ENCODE measurements around the gene LARP4.

DNA sequence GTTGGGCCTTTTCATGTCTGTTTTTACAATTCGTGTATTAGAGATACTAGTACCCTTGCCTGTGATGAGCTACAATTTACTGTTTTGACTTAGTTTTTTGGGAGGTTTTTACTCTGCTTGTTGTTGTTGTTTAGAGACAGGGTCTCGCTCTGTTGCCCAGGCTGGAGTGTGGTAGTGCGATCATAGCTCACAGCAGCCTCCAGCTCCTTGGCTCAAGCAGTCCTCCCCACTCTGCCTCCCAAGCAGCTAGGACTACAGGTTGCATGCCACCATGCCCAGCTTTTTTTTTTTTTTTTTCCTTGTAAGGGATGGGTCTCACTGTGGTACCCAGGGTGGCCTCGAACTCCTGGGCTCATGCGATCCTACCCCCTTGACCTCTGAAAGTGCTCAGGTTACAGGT lies 52.1 kb downstream of the LARP4 start:
- TF ChIP-seq POLR2AphosphoS5 (IDR thresholded peaks at IDR 0.05; ENCODE audit: low read depth, low read length), result no peak
- TF ChIP-seq SIN3A (IDR thresholded peaks at IDR 0.05; ENCODE audit: borderline replicate concordance, insufficient read depth, low read length), result no peak
- no peak for TF ChIP-seq TAF1 (IDR thresholded peaks at IDR 0.05; ENCODE audit: borderline replicate concordance, insufficient read depth, low read length)
- TF ChIP-seq, protein P1, sequence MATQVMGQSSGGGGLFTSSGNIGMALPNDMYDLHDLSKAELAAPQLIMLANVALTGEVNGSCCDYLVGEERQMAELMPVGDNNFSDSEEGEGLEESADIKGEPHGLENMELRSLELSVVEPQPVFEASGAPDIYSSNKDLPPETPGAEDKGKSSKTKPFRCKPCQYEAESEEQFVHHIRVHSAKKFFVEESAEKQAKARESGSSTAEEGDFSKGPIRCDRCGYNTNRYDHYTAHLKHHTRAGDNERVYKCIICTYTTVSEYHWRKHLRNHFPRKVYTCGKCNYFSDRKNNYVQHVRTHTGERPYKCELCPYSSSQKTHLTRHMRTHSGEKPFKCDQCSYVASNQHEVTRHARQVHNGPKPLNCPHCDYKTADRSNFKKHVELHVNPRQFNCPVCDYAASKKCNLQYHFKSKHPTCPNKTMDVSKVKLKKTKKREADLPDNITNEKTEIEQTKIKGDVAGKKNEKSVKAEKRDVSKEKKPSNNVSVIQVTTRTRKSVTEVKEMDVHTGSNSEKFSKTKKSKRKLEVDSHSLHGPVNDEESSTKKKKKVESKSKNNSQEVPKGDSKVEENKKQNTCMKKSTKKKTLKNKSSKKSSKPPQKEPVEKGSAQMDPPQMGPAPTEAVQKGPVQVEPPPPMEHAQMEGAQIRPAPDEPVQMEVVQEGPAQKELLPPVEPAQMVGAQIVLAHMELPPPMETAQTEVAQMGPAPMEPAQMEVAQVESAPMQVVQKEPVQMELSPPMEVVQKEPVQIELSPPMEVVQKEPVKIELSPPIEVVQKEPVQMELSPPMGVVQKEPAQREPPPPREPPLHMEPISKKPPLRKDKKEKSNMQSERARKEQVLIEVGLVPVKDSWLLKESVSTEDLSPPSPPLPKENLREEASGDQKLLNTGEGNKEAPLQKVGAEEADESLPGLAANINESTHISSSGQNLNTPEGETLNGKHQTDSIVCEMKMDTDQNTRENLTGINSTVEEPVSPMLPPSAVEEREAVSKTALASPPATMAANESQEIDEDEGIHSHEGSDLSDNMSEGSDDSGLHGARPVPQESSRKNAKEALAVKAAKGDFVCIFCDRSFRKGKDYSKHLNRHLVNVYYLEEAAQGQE (IDR thresholded peaks at IDR 0.05; ENCODE audit: insufficient read depth in 1 of 2, low read depth in 2 of 2, low read length in 2 of 2), result no peak
- TF ChIP-seq FOXP2 (optimal IDR thresholded peaks at IDR 0.05; ENCODE audit: borderline replicate concordance, extremely low read depth, extremely low read length, insufficient read depth), result no peak
